HEK293 (cell line): ENCODE data around the gene SMIM7.

ENCODE experiments used
- CTCF ChIA-PET: fragments of 350-600 bp; formaldehyde crosslinking; extraction: SDS; loops from one replicate; lab custom pipeline; 2021; ENCODE audit warnings: antibody characterized with exemption; lab: Yijun Ruan, JAX
- POLR2A ChIA-PET: fragments of 300-600 bp; formaldehyde crosslinking; extraction: SDS; loops from one replicate; lab custom pipeline; 2020; ENCODE audit warnings: antibody characterized with exemption, inconsistent platforms; lab: Yijun Ruan, JAX
- H3K27ac ChIP-seq: fragments of 200-500 bp; sonication (Bioruptor generic); 2 replicates; pipeline ENCODE4 v1.5.1; 2014; ENCODE audit warnings: low read depth, low read length, control low read depth, inconsistent platforms; ENCODE audit errors: extremely low read depth
- H3K36me3 ChIP-seq, 2 experiments: fragments of 200-500 bp in 1 of 2; sonication (Bioruptor generic) in 1 of 2; 1 replicate in 1 of 2; 2 replicates in 1 of 2; pipeline ENCODE4 v1.5.1; 2014 to 2017; ENCODE audit warnings: inconsistent platforms in 2 of 2, low read length in 2 of 2; ENCODE audit not compliant: control insufficient read depth in 2 of 2, insufficient read depth in 1 of 2
- H3K4me1 ChIP-seq: fragments of 200-500 bp; sonication (Bioruptor generic); 2 replicates; pipeline ENCODE4 v1.5.1; 2014; ENCODE audit warnings: mild to moderate bottlenecking, low read length, inconsistent platforms; ENCODE audit not compliant: control insufficient read depth, insufficient read depth
- H3K4me3 ChIP-seq: 2 replicates; pipeline ENCODE4 v1.5.1; 2011; ENCODE audit warnings: low read depth, mild to moderate bottlenecking, control low read depth, low read length, moderate library complexity
- H3K9me3 ChIP-seq: fragments of 200-500 bp; sonication (Bioruptor generic); 2 replicates; pipeline ENCODE4 v1.5.1; 2014; ENCODE audit warnings: low read depth, low read length, inconsistent platforms; ENCODE audit not compliant: control insufficient read depth, insufficient read depth
- EGR2 ChIP-seq: fragments of 450-650 bp; formaldehyde crosslinking; IDR thresholded peaks from 2 replicates; pipeline ENCODE4 v1.5.1; 2016; ENCODE audit warnings: low read depth, missing biosample characterization, missing genetic modification characterization
- KLF1 ChIP-seq: fragments of 450-650 bp; formaldehyde crosslinking; IDR thresholded peaks from 2 replicates; pipeline ENCODE4 v1.5.1; 2016; ENCODE audit warnings: missing biosample characterization, missing genetic modification characterization
- KLF8 ChIP-seq: fragments of 450-650 bp; formaldehyde crosslinking; IDR thresholded peaks from 2 replicates; pipeline ENCODE4 v1.5.1; 2016; ENCODE audit warnings: missing biosample characterization, missing genetic modification characterization
- ZBTB8A ChIP-seq: fragments of 450-650 bp; formaldehyde crosslinking; IDR thresholded peaks from 2 replicates; pipeline ENCODE4 v1.5.1; 2016; ENCODE audit warnings: missing biosample characterization, missing genetic modification characterization
- ZFHX2 ChIP-seq: fragments of 450-650 bp; formaldehyde crosslinking; conservative IDR thresholded peaks from 2 replicates; pipeline ENCODE4 v1.5.1; 2016; ENCODE audit warnings: missing biosample characterization, missing genetic modification characterization
- ZFP37 ChIP-seq: fragments of 450-650 bp; formaldehyde crosslinking; IDR thresholded peaks from 2 replicates; pipeline ENCODE4 v1.5.1; 2016; ENCODE audit warnings: missing biosample characterization, missing genetic modification characterization
- ZIC2 ChIP-seq: fragments of 450-650 bp; formaldehyde crosslinking; IDR thresholded peaks from 2 replicates; pipeline ENCODE4 v1.5.1; 2016; ENCODE audit warnings: missing biosample characterization, missing genetic modification characterization
- ZNF366 ChIP-seq: fragments of 450-650 bp; formaldehyde crosslinking; conservative IDR thresholded peaks from 2 replicates; pipeline ENCODE4 v1.5.1; 2016; ENCODE audit warnings: missing biosample characterization, missing genetic modification characterization
- ZNF416 ChIP-seq: fragments of 450-650 bp; formaldehyde crosslinking; IDR thresholded peaks from 2 replicates; pipeline ENCODE4 v1.5.1; 2016; ENCODE audit warnings: missing biosample characterization, missing genetic modification characterization
- ZNF561 ChIP-seq: fragments of 450-650 bp; IDR thresholded peaks from 2 replicates; pipeline ENCODE4 v1.5.1; 2018; ENCODE audit warnings: missing biosample characterization, missing genetic modification characterization, borderline replicate concordance
- ZNF777 ChIP-seq: fragments of 450-650 bp; formaldehyde crosslinking; IDR thresholded peaks from 2 replicates; pipeline ENCODE4 v1.5.1; 2017; ENCODE audit warnings: missing biosample characterization, missing genetic modification characterization, borderline replicate concordance
- TF ChIP-seq, protein P1 (sequence below): fragments of 450-650 bp; formaldehyde crosslinking; IDR thresholded peaks from 2 replicates; pipeline ENCODE4 v1.5.1; 2017; ENCODE audit warnings: missing biosample characterization, mild to moderate bottlenecking, missing genetic modification characterization, moderate library complexity
- TF ChIP-seq, protein P2 (sequence below): fragments of 450-650 bp; formaldehyde crosslinking; IDR thresholded peaks from 2 replicates; pipeline ENCODE4 v1.5.1; 2016; ENCODE audit warnings: missing biosample characterization, missing genetic modification characterization
- TF ChIP-seq, protein P3 (sequence below): fragments of 450-650 bp; formaldehyde crosslinking; optimal IDR thresholded peaks from 2 replicates; pipeline ENCODE3; 2016; ENCODE audit warnings: missing biosample characterization, mild to moderate bottlenecking, missing genetic modification characterization
- TF ChIP-seq, protein P4 (sequence below): fragments of 450-650 bp; formaldehyde crosslinking; IDR thresholded peaks from 2 replicates; pipeline ENCODE4 v1.5.1; 2017; ENCODE audit warnings: missing biosample characterization, missing genetic modification characterization
- TF ChIP-seq, protein P5 (sequence below): fragments of 450-650 bp; formaldehyde crosslinking; IDR thresholded peaks from 2 replicates; pipeline ENCODE4 v1.5.1; 2016; ENCODE audit warnings: missing biosample characterization, missing genetic modification characterization
- TF ChIP-seq, protein P6 (sequence below): fragments of 450-650 bp; formaldehyde crosslinking; IDR thresholded peaks from 2 replicates; pipeline ENCODE4 v1.5.1; 2016; ENCODE audit warnings: missing biosample characterization, missing genetic modification characterization

Gene SMIM7

DNA sequence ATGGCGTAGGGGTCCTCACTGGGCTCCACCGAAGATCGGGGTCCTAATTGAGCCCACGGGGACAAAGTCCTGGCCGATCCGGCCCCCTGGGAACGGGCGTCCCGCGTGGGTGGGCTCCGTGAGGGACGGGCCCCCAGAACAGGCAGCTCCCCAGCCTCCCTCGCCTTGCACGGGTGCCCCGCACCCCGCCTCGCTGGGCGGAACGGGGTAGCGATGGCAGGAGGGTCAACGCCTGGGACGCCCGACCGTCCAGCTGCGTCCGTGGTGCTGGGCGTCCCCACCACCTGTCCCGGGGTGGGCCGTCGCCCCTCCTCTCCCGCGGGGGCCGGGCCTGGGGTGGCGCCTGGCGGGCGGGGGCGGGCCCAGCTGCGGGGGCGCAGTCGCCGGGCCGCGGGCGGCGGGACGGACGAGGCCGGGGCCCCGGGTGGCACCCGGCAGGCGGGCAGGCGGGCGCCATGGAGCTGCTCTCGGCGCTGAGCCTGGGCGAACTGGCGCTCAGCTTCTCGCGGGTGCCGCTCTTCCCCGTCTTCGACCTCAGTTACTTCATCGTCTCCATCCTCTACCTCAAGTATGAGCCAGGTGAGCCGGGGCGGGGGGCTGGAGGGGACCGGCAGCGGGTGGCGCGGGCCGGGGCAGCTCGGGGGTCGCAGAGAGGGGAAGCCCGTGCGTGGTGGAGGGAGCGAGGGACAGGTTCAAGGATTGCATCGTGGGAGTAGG is 977 bp upstream of the SMIM7 start, which contains the start of gene TMEM38A (continued):
- TF ChIP-seq, protein P1, sequence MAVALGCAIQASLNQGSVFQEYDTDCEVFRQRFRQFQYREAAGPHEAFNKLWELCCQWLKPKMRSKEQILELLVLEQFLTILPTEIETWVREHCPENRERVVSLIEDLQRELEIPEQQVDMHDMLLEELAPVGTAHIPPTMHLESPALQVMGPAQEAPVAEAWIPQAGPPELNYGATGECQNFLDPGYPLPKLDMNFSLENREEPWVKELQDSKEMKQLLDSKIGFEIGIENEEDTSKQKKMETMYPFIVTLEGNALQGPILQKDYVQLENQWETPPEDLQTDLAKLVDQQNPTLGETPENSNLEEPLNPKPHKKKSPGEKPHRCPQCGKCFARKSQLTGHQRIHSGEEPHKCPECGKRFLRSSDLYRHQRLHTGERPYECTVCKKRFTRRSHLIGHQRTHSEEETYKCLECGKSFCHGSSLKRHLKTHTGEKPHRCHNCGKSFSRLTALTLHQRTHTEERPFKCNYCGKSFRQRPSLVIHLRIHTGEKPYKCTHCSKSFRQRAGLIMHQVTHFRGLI: peak; percentile 94
- TF ChIP-seq ZNF777 (tag by site-specific recombination) (peak; percentile 49; the same call in 1 of the 2 replicates), ZFP37 (tag by site-specific recombination) (no peak), ZBTB8A (tag by site-specific recombination) (peak; percentile 79), ZNF366 (tag by site-specific recombination) (0 out of 2 replicates have a peak, but pooled peaks have one; percentile 7), KLF1 (peak; percentile 80), ZIC2 (tag by site-specific recombination) (peak; percentile 55), ZNF561 (0 out of 2 replicates have a peak, but pooled peaks have one; percentile 15), KLF8 (tag by site-specific recombination) (peak; percentile 13; the same call in 1 of the 2 replicates)
- TF ChIP-seq, protein P2, sequence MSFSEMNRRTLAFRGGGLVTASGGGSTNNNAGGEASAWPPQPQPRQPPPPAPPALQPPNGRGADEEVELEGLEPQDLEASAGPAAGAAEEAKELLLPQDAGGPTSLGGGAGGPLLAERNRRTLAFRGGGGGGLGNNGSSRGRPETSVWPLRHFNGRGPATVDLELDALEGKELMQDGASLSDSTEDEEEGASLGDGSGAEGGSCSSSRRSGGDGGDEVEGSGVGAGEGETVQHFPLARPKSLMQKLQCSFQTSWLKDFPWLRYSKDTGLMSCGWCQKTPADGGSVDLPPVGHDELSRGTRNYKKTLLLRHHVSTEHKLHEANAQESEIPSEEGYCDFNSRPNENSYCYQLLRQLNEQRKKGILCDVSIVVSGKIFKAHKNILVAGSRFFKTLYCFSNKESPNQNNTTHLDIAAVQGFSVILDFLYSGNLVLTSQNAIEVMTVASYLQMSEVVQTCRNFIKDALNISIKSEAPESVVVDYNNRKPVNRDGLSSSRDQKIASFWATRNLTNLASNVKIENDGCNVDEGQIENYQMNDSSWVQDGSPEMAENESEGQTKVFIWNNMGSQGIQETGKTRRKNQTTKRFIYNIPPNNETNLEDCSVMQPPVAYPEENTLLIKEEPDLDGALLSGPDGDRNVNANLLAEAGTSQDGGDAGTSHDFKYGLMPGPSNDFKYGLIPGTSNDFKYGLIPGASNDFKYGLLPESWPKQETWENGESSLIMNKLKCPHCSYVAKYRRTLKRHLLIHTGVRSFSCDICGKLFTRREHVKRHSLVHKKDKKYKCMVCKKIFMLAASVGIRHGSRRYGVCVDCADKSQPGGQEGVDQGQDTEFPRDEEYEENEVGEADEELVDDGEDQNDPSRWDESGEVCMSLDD (tag by site-specific recombination): peak; percentile 62
- TF ChIP-seq, protein P3, sequence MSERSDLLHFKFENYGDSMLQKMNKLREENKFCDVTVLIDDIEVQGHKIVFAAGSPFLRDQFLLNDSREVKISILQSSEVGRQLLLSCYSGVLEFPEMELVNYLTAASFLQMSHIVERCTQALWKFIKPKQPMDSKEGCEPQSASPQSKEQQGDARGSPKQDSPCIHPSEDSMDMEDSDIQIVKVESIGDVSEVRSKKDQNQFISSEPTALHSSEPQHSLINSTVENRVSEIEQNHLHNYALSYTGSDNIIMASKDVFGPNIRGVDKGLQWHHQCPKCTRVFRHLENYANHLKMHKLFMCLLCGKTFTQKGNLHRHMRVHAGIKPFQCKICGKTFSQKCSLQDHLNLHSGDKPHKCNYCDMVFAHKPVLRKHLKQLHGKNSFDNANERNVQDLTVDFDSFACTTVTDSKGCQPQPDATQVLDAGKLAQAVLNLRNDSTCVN (tag by site-specific recombination): no peak
- TF ChIP-seq, all 188 proteins: peak for 19

DNA sequence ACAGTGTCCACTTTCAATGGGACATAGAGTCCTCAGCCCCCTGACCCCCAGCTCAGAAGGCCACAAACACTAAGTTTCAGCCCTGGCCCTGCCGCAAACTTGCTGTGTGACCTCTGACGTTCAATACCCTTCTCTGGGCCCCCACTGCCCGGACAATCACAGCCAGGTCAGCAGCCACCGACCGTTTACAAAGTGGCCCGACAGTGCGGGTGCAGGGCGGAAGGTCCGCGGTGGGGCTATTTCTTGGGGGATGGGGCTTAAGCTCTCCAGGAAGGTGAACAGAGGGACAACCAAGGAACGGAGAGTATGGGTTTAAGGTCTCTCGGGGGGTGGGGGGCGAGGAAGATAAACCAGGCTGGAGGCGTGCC is 496 bp downstream of the SMIM7 start:
- TF ChIP-seq EGR2 (tag by site-specific recombination) (peak; percentile 17; the same call in 1 of the 2 replicates), ZFHX2 (0 out of 2 replicates have a peak, but pooled peaks have one; percentile 8)
- TF ChIP-seq, protein P4, sequence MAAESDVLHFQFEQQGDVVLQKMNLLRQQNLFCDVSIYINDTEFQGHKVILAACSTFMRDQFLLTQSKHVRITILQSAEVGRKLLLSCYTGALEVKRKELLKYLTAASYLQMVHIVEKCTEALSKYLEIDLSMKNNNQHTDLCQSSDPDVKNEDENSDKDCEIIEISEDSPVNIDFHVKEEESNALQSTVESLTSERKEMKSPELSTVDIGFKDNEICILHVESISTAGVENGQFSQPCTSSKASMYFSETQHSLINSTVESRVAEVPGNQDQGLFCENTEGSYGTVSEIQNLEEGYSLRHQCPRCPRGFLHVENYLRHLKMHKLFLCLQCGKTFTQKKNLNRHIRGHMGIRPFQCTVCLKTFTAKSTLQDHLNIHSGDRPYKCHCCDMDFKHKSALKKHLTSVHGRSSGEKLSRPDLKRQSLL (tag by site-specific recombination): no peak
- Histone ChIP-seq H3K4me3 (peak overlapping the region; percentile 99), H3K9me3 (no peaks in the 10 kb centered on the region), H3K27ac (no peak overlapping the region; the same call in 1 of the 2 replicates), H3K36me3 (peaks cover 7 to 42% of the 10 kb centered on the region in 2 experiments; a peak in 2 of 3 replicates), H3K4me1 (no peaks in the 10 kb centered on the region)
- CTCF ChIA-PET: interaction anchor here (0.7 kb wide), 1 partner anchor 102 kb away, joined by 4 read pairs; no protein-coding TSS in a partner anchor
- POLR2A ChIA-PET: interaction anchor here (0.8 to 2.6 kb wide), 6 partner anchors 10 to 650 kb away, joined by 3 to 12 read pairs (median 4); partner anchors contain the start of gene MED26

DNA sequence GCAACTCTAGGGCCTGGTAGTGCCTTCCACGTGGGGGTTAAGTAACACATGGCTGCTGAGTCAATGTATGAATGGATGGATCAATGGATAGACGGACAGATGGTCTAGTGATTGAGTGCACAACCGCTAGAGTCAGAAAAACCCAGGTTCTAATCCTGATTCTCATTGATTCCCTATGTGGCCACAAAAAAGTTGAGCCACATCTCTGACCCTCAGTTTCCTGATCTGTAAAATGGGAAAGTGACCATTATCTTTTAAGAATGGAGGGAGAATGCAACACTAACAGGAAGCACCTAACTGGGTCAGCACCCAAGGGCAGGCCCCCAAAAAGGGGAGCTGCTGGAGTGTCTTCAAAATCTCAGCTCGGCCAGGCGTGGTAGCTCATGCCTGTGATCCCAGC is 2.6 kb downstream of the SMIM7 start:
- Histone ChIP-seq H3K9me3 (no peaks in the 10 kb centered on the region), H3K27ac (no peak overlapping the region), H3K4me3 (no peak overlapping the region), H3K4me1 (no peaks in the 10 kb centered on the region), H3K36me3 (peaks cover 16 to 63% of the 10 kb centered on the region in 2 experiments)
- POLR2A ChIA-PET: interaction anchor here (0.7 to 2.7 kb wide), 2 partner anchors 25 to 29 kb away, joined by 3 to 11 read pairs; partner anchors contain the start of gene MED26
- CTCF ChIA-PET: interaction anchor here (0.5 to 0.7 kb wide), 3 partner anchors 42 to 610 kb away, joined by 3 to 4 read pairs (median 3); partner anchors contain the start of gene BABAM1
- TF ChIP-seq ZNF416 (tag by site-specific recombination) (no peak), ZNF366 (tag by site-specific recombination) (no peak)
- TF ChIP-seq, protein P5, sequence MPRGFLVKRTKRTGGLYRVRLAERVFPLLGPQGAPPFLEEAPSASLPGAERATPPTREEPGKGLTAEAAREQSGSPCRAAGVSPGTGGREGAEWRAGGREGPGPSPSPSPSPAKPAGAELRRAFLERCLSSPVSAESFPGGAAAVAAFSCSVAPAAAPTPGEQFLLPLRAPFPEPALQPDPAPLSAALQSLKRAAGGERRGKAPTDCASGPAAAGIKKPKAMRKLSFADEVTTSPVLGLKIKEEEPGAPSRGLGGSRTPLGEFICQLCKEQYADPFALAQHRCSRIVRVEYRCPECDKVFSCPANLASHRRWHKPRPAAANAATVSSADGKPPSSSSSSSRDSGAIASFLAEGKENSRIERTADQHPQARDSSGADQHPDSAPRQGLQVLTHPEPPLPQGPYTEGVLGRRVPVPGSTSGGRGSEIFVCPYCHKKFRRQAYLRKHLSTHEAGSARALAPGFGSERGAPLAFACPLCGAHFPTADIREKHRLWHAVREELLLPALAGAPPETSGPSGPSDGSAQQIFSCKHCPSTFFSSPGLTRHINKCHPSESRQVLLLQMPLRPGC (tag by site-specific recombination): no peak
- TF ChIP-seq, protein P6, sequence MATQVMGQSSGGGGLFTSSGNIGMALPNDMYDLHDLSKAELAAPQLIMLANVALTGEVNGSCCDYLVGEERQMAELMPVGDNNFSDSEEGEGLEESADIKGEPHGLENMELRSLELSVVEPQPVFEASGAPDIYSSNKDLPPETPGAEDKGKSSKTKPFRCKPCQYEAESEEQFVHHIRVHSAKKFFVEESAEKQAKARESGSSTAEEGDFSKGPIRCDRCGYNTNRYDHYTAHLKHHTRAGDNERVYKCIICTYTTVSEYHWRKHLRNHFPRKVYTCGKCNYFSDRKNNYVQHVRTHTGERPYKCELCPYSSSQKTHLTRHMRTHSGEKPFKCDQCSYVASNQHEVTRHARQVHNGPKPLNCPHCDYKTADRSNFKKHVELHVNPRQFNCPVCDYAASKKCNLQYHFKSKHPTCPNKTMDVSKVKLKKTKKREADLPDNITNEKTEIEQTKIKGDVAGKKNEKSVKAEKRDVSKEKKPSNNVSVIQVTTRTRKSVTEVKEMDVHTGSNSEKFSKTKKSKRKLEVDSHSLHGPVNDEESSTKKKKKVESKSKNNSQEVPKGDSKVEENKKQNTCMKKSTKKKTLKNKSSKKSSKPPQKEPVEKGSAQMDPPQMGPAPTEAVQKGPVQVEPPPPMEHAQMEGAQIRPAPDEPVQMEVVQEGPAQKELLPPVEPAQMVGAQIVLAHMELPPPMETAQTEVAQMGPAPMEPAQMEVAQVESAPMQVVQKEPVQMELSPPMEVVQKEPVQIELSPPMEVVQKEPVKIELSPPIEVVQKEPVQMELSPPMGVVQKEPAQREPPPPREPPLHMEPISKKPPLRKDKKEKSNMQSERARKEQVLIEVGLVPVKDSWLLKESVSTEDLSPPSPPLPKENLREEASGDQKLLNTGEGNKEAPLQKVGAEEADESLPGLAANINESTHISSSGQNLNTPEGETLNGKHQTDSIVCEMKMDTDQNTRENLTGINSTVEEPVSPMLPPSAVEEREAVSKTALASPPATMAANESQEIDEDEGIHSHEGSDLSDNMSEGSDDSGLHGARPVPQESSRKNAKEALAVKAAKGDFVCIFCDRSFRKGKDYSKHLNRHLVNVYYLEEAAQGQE (tag by site-specific recombination): no peak
